ENCODE results near the gene FBXL17. TPM values are rescaled to one million over a fixed set of nuclear protein-coding genes. Genes with fewer than 3 reads are reported as not detected.

The FBXL17 gene
- total and polyA plus RNA-seq, 2 donors (not counting 1 experiment from before 2014, with no cell fraction given), result 7.3 to 40.3 TPM

GRCh38 chr5:108141676-108142075 lies 240.2 kb downstream of the FBXL17 start:
- DNase-seq (no peak), ATAC-seq (ENCODE audit: low read depth) (no peak)
- no peak overlapping the region for H3K9ac ChIP-seq (ENCODE audit: low read length)
- H2AFZ ChIP-seq (ENCODE audit: insufficient read depth, low read depth, low read length, poor library complexity, severe bottlenecking), result no peak overlapping the region
- no peak overlapping the region for H3K4me2 ChIP-seq (replicated peaks; ENCODE audit: low read depth, low read length, poor library complexity, severe bottlenecking)
- POLR2A ChIA-PET, result no interaction called here
- H3K27me3 ChIP-seq (replicated peaks in 1 of 4; ENCODE audit: control extremely low read depth in 1 of 4, control insufficient read depth in 3 of 4, insufficient read depth in 4 of 4, low read length in 3 of 4), result no peaks in the 10 kb centered on the region
- intact Hi-C loops (cut with micrococcal nuclease), result no loop called here
- H3K27ac ChIP-seq (ENCODE audit: low read length in 2 of 2), result no peak overlapping the region
- H3K4me1 ChIP-seq (ENCODE audit: control insufficient read depth in 2 of 2, insufficient read depth in 2 of 2, low read length in 2 of 2), result no peaks in the 10 kb centered on the region
- no peak for TF ChIP-seq EZH2 (IDR thresholded peaks at IDR 0.05; ENCODE audit: borderline replicate concordance, insufficient read depth, low read depth, low read length, poor library complexity, severe bottlenecking)
- TF ChIP-seq CTCF (IDR thresholded peaks at IDR 0.05), result no peak
- WGBS (ENCODE audit: insufficient coverage), result 100% methylated on average over 1 of the region's 2 CpGs
- H4K20me1 ChIP-seq (ENCODE audit: control insufficient read depth, insufficient read depth, low read length, poor library complexity, severe bottlenecking), result no peaks in the 10 kb centered on the region
- Mint-ChIP-seq H3K9me3 (ENCODE audit: insufficient read depth) (no peaks in the 10 kb centered on the region), H3K4me3 (no peak overlapping the region), H3K27me3 (no peaks in the 10 kb centered on the region), H3K4me1 (no peaks in the 10 kb centered on the region), H3K27ac (no peak overlapping the region)
- H3K4me3 ChIP-seq (ENCODE audit: control extremely low read depth in 1 of 5, extremely low read depth in 1 of 5, insufficient read depth in 1 of 5, low read depth in 2 of 5, low read length in 4 of 5), result no peak overlapping the region
- H3K9me3 ChIP-seq (ENCODE audit: control extremely low read depth in 1 of 3, control insufficient read depth in 2 of 3, insufficient read depth in 1 of 3, low read length in 2 of 3), result no peaks in the 10 kb centered on the region
- CTCF ChIA-PET, result no interaction called here
- H3K79me2 ChIP-seq (ENCODE audit: control insufficient read depth, insufficient read depth, low read length), result no peaks in the 10 kb centered on the region
- peaks cover 0 to 2% of the 10 kb centered on the region in 2 experiments for H3K36me3 ChIP-seq (replicated peaks in 1 of 2; ENCODE audit: control extremely low read depth in 1 of 2, control insufficient read depth in 1 of 2, extremely low read depth in 1 of 2, insufficient read depth in 2 of 2, low read length in 1 of 2)

- DNase-seq, result no peak
- Mint-ChIP-seq H3K9me3 (ENCODE audit: insufficient read depth) (no peaks in the 10 kb centered on the region), H3K4me1 (no peaks in the 10 kb centered on the region), H3K4me3 (no peak overlapping the region), H3K27ac (no peak overlapping the region), H3K27me3 (no peaks in the 10 kb centered on the region)
- no peaks in the 10 kb centered on the region for H4K20me1 ChIP-seq (ENCODE audit: control insufficient read depth, insufficient read depth, low read length, poor library complexity, severe bottlenecking)
- intact Hi-C loops (cut with micrococcal nuclease), result no loop called here
- H3K4me1 ChIP-seq (ENCODE audit: control insufficient read depth in 2 of 2, insufficient read depth in 2 of 2, low read length in 2 of 2), result no peaks in the 10 kb centered on the region
- H2AFZ ChIP-seq (ENCODE audit: insufficient read depth, low read depth, low read length, poor library complexity, severe bottlenecking), result no peak overlapping the region
- no peak for ATAC-seq (ENCODE audit: low read depth)
- H3K27ac ChIP-seq (ENCODE audit: low read length in 2 of 2), result no peak overlapping the region
- no CpG with 5 or more reads among the region's 2 CpGs for WGBS (ENCODE audit: insufficient coverage)
- CTCF ChIA-PET, result no interaction called here
- no peak overlapping the region for H3K4me2 ChIP-seq (replicated peaks; ENCODE audit: low read depth, low read length, poor library complexity, severe bottlenecking)
- TF ChIP-seq CTCF (IDR thresholded peaks at IDR 0.05) (no peak), EZH2 (IDR thresholded peaks at IDR 0.05; ENCODE audit: borderline replicate concordance, insufficient read depth, low read depth, low read length, poor library complexity, severe bottlenecking) (no peak)
- no peaks in the 10 kb centered on the region for H3K9me3 ChIP-seq (ENCODE audit: control extremely low read depth in 1 of 3, control insufficient read depth in 2 of 3, insufficient read depth in 1 of 3, low read length in 2 of 3)
- no peaks in the 10 kb centered on the region for H3K27me3 ChIP-seq (replicated peaks in 1 of 4; ENCODE audit: control extremely low read depth in 1 of 4, control insufficient read depth in 3 of 4, insufficient read depth in 4 of 4, low read length in 3 of 4)
- H3K9ac ChIP-seq (ENCODE audit: low read length), result no peak overlapping the region
- POLR2A ChIA-PET, result no interaction called here
- H3K79me2 ChIP-seq (ENCODE audit: control insufficient read depth, insufficient read depth, low read length), result no peaks in the 10 kb centered on the region
- no peak overlapping the region for H3K4me3 ChIP-seq (ENCODE audit: control extremely low read depth in 1 of 5, extremely low read depth in 1 of 5, insufficient read depth in 1 of 5, low read depth in 2 of 5, low read length in 4 of 5)
- no peaks in the 10 kb centered on the region for H3K36me3 ChIP-seq (replicated peaks in 1 of 2; ENCODE audit: control extremely low read depth in 1 of 2, control insufficient read depth in 1 of 2, extremely low read depth in 1 of 2, insufficient read depth in 2 of 2, low read length in 1 of 2)
Observed at GRCh38 chr5:108136493-108136892, 245.4 kb downstream of the FBXL17 start.
